ENCODE data around the gene THPO. TPM values are rescaled to one million over a fixed set of nuclear protein-coding genes. Genes with fewer than 3 reads are reported as not detected.

The THPO gene
- total and polyA plus RNA-seq, 2 experiments from 2014 or later: 0.14 to 1.9 TPM

DNA sequence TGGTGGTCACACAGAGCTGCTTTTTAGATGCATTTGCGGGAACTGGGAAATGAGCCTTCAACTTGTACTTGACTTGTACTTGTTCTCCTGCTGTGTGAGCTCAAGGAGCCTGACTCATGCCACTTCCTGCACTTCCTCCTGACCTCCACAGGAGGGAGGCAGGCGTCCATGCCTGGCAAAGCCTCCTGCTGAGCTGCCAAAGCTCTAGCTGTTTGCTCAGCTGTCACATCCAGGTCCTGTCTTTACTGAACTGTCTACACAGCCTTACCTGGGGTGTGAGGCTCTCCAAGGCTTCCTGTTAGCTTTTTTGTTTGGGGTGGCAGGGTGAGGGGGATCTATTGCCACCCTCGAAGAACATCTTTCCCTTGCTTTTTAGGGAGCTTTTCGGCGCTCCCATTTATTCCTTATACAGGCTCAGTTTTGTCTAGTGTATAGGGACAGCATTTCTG is 6.4 kb downstream of the THPO start (continued):
- TF ChIP-seq ZNF462 (CRISPR knock-in tag; IDR thresholded peaks at IDR 0.05) (no peak), ETS1 (IDR thresholded peaks at IDR 0.05) (no peak)

DNA sequence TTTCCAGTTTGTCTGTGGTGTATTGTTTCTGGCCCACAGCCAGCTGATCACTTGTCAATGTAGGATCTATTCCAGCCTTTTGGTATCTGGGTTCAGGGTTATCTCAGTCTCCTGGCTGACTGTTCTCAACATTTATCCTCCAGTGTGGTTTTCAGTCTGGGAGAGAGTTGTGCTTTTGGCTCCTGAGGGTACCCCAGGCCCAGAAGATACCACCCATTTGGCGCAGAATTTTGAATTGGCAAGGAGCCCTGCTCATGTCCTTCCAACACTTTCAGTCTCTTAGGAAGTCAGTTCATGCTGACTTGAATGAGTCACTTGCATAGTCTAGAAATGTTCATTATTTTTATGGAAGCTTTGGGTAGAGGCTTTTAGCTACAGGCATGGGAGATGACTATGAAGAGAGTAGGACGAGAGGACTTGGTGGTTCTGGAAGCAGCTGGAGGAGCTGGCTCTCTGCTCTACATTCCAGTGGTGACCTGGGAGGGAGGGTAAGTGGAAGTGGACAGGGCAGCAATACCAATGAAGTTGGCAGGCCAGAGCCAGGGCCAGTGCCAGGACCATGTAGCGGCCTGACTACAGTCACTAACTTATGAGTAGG is 9.3 kb downstream of the THPO start:
- H3K4me3 ChIP-seq: no peak overlapping the region
- DNase-seq (ENCODE audit: low spot score): no peak
- peaks cover 22% of the 10 kb centered on the region for H3K4me1 ChIP-seq (ENCODE audit: insufficient read depth)
- H3F3A ChIP-seq (replicated peaks; ENCODE audit: low read depth): peaks cover 11% of the 10 kb centered on the region; the same call in 1 of the 2 replicates
- Mint-ChIP-seq H3K9me3 (no peaks in the 10 kb centered on the region), H3K4me3 (no peak overlapping the region), H3K4me1 (peaks cover 35% of the 10 kb centered on the region), H3K36me3 (ENCODE audit: low read depth) (peaks cover 51% of the 10 kb centered on the region), H3K27me3 (ENCODE audit: insufficient read depth, low read depth, poor library complexity) (peaks cover 9% of the 10 kb centered on the region), H3K27ac (no peak overlapping the region)
- peaks cover 22% of the 10 kb centered on the region for H3K79me2 ChIP-seq (replicated peaks; ENCODE audit: insufficient read depth)
- no peak overlapping the region for H3K4me2 ChIP-seq
- no peak overlapping the region for H2AFZ ChIP-seq
- H3K36me3 ChIP-seq (ENCODE audit: insufficient read depth): peaks cover 24% of the 10 kb centered on the region
- no peak overlapping the region for H3K27ac ChIP-seq (ENCODE audit: low read depth)
- peaks cover 17% of the 10 kb centered on the region; the same call in 1 of the 2 replicates for H4K20me1 ChIP-seq (replicated peaks; ENCODE audit: insufficient read depth)
- H3K9me2 ChIP-seq (ENCODE audit: insufficient read depth): no peaks in the 10 kb centered on the region
- no peaks in the 10 kb centered on the region for H3K27me3 ChIP-seq (ENCODE audit: insufficient read depth)
- no peak for ATAC-seq
- TF ChIP-seq NANOG (IDR thresholded peaks at IDR 0.05; ENCODE audit: borderline replicate concordance) (no peak), JUNB (IDR thresholded peaks at IDR 0.05; ENCODE audit: unreplicated experiment) (no peak), ZNF114 (CRISPR knock-in tag; IDR thresholded peaks at IDR 0.05) (no peak)
- TF ChIP-seq, protein P1, sequence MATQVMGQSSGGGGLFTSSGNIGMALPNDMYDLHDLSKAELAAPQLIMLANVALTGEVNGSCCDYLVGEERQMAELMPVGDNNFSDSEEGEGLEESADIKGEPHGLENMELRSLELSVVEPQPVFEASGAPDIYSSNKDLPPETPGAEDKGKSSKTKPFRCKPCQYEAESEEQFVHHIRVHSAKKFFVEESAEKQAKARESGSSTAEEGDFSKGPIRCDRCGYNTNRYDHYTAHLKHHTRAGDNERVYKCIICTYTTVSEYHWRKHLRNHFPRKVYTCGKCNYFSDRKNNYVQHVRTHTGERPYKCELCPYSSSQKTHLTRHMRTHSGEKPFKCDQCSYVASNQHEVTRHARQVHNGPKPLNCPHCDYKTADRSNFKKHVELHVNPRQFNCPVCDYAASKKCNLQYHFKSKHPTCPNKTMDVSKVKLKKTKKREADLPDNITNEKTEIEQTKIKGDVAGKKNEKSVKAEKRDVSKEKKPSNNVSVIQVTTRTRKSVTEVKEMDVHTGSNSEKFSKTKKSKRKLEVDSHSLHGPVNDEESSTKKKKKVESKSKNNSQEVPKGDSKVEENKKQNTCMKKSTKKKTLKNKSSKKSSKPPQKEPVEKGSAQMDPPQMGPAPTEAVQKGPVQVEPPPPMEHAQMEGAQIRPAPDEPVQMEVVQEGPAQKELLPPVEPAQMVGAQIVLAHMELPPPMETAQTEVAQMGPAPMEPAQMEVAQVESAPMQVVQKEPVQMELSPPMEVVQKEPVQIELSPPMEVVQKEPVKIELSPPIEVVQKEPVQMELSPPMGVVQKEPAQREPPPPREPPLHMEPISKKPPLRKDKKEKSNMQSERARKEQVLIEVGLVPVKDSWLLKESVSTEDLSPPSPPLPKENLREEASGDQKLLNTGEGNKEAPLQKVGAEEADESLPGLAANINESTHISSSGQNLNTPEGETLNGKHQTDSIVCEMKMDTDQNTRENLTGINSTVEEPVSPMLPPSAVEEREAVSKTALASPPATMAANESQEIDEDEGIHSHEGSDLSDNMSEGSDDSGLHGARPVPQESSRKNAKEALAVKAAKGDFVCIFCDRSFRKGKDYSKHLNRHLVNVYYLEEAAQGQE (IDR thresholded peaks at IDR 0.05; ENCODE audit: unreplicated experiment): no peak
